Measurements from ENCODE around the gene PDIA4.
A peak's percentile ranks its signal among the peaks of the same experiment; 100 is the strongest.
"Not testable (repeated sequence)": the region's sequence is repeated elsewhere in the genome, so short reads cannot be mapped to it uniquely, and the experiment has no call there.

The PDIA4 gene

GRCh38 chr7:149003560-149004305, 24.6 kb downstream of the PDIA4 start:
- no peak for DNase-seq (ENCODE audit: low read depth)

DNA sequence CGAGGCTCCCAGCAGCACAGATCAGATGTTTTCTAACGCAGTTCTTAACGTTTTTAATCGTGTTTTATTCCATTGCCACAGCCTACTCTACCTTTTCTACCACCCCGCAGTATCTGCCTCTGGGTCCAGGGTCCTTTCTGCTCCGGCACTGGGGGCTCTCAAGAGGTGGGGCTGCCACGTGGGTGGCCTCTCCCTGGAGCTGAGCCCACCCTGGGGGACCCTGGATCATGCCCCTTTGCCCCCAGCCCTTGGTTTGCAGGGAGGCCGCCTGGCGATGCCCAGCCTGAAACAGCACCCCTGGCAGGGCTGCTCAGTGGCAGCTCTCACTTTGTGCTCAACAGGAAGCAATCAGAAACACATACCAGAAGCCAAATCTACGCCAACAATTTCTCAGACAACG, 25.3 kb downstream of the PDIA4 start:
- no peak for DNase-seq (ENCODE audit: low read depth)

GRCh38 chr7:149002604-149003003, 25.7 kb downstream of the PDIA4 start:
- no peak for DNase-seq (ENCODE audit: low read depth)

DNA sequence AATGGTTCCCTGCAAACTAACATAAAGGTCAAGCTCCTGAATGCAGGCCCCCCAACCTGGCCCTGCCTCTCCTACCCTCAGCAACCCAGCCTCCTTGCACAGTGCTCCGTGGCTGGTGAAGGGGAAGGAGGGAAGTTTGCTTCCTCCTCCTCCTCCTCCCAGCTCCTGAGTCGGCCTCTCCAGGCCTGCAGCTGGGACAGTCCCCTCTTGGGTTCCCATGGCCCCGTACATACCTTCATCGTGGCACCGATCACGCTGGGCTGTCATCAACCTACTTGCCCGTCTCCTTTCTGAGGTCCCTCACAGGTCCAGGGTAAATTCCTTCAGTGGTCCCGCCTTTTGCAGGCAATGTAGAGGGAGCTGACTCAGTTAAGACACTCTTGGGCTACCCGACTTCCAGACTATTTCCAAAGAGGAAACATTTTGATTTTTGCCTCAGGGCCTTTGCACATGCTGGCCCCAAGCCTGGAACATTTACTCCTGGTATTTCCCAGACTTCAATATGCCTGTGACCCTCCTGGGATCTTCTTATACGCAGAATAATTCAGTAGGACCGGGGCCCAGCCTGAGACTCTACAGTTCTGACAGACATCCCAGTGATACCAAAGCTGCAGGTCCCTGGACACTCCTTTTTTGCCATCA, 26.8 kb downstream of the PDIA4 start:
- DNase-seq (ENCODE audit: low read depth), result no peak

DNA sequence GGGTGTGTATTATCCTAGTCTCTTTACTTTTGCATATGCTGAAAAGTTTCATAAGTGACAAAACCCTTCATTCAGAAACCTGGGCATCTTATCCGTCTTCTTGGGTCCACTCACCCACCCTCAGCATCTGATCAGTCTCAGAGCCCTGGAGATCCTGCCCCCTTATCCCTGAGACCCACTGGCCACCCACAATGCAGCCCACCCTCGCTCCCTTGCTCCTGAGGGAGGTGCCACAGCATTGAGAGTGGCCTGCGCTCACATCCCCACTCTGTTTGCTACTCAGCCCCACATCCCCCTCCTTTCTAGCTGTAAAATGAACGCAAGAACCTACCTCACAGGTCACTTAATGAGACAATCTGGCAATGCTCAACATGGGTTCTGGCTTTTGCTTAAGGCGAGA, 27.3 kb downstream of the PDIA4 start:
- DNase-seq (ENCODE audit: low read depth), result no peak

- no peak for DNase-seq (ENCODE audit: low read depth)
Observed at GRCh38 chr7:148999192-148999591, 29.1 kb downstream of the PDIA4 start.

DNA sequence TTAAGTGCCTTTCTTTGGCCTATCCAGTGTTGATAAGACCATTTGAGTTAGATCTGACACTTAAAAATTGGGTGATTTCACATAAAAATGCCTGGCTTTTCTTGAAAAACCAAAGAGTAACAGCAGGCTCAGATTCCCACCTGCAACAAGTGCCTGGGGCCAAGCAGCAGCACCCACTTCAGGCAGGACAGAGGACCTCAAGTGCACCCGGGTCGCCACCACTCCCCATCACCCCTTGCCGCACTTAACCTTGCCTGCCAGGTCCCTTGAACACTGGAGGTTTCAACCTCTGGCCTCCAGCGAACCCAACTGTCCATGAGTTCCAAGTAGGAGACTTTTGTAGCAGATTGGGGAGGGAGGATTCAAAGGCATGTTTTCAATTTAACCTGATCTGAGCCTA, 30.8 kb downstream of the PDIA4 start:
- DNase-seq (ENCODE audit: low read depth), result no peak

- DNase-seq (ENCODE audit: low read depth), result no peak
Observed at GRCh38 chr7:148994576-148994975, 33.7 kb downstream of the PDIA4 start.

GRCh38 chr7:148993193-148993592, 35.1 kb downstream of the PDIA4 start:
- DNase-seq (ENCODE audit: low read depth), result no peak

DNA sequence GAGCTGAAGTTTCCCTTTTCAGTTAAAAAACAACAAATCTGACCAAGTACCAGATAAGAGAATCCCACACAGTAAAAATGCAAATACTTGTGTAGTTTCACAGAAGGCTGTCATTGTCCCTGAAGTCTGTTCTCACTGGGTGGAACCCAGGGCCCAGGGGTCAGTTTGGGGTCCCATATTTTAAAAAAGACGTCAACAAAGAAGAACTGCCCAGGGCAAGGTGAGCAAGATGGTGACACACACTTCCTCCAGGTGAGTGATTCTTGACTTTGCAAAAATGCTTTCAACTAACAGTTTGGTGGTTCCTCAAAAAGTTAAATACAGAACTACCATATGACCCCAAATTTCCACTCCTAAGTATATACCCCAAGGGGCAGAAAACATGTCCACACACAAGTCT, 36.8 kb downstream of the PDIA4 start:
- no peak for DNase-seq (ENCODE audit: low read depth)

- DNase-seq (ENCODE audit: low read depth), result no peak
Observed at GRCh38 chr7:148987751-148988512, 40.4 kb downstream of the PDIA4 start.

DNA sequence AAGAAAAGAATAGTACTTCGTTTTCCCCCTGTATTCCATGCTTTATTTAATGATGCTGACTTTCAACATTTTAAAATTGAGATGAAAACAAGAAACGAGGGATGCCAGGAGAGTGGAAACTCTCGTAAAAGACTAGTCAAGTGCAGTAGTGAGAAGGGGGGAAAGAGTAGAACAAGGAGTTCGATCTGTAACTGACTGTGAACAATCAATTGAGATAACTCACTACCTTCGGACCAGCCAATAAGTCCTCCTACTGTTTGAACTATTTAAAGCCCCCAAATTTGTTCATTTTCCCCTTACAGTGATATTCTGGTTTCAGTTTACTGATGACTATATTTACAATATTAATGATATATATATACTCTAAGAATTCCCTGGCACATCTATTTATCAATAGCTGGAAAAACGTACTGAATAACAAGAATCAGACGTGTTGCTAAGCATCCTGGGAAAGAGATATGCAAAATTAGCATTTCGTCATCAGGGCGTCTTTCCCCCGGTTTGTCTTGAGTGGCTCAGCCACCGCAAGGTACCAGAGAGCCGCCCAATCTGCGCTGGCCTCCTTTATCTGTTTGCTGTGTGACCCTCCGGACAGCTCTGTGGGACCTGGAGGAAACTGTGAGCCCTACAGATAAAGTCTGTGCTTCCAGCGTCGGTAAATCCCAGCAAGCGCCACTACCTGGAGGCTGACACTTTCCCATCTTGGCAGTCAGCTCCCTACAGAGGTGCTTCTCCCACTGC, 41.1 kb downstream of the PDIA4 start:
- peak; percentile 72 for DNase-seq (ENCODE audit: low read depth)

DNA sequence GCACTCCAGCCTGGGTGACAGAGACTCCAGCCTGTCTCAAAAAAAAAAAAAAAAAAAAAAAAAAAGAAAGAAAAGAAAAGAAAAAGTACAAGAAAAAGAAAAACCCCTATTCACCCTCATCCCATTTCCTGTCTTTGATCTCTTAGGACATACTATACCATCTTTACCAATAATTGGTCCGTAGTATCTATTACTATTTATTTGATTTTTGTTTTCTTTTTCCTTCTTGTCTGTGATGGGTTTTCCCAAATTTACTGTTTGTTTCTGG, 41.6 kb downstream of the PDIA4 start:
- no peak for DNase-seq (ENCODE audit: low read depth)

- DNase-seq (ENCODE audit: low read depth), result peak; percentile 79
Observed at GRCh38 chr7:148983200-148984146, 44.8 kb downstream of the PDIA4 start.

DNA sequence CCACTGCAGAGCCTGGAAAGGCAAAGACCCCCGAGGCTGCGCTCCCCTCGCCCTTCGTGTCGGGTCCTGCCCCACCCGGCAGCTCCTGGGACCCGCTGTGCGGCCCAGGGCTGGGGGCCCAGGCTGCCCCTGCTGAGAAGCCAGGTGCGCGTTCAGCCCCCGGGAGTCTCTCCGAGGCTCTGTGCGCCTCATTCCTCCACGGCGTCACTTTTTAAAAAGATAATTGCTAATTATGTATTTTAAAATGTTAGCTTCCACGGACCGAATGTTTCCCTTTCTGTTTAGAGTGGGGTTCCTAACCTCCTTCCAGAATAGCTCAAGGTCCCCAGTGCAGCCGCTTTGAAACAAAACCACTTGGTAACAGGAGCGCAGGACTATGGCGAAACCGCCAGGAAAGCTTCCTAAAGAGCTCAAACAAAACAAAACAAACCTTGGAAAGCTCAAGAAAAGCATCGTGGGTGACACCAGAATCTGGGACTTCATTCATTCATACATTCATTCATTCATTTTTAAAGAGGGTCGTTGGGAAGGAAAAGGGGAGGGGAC, 45.6 kb downstream of the PDIA4 start:
- DNase-seq (ENCODE audit: low read depth), result no peak

- no peak for DNase-seq (ENCODE audit: low read depth)
Observed at GRCh38 chr7:148979827-148980226, 48.5 kb downstream of the PDIA4 start.

DNA sequence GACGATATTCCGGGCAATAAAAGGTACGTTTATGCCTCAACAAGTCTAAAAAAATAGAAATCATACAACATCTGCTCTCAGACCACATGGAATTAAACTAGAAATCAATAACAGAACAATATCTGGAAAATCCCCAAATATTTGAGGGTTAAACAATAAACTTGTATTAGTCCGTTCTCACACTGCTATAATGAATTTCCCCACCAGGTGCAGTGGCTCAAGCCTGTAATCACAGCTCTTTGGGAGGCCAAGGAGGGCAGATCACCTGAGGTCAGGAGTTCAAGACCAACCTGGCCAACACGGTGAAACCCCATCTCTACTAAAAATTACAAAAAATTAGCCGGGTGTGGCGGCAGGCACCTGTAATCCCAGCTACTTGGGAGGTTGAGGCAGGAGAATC, 49.2 kb downstream of the PDIA4 start:
- not testable (repeated sequence) for DNase-seq (ENCODE audit: low read depth)

- DNase-seq (ENCODE audit: low read depth), result no peak
Observed at GRCh38 chr7:148978091-148978490, 50.2 kb downstream of the PDIA4 start.

DNA sequence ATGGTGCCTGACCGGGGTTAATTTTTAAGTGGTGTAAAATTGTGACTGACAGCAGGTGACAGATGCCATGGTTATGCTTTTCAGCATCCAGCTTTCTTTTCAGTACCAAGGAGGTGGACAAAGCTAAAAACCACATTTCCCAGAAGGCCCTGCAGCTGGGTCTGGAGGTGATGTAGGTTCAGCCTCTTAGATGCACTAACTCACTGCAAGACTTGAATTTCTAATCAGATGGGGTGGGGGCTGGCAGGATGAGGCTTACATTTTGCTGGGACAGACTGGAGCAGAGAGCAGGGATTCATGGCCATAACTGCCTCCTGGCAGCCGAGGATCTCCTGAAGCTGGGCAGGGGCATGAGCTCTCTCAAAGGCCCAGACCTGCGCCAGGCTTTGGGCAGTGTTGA, 52.4 kb downstream of the PDIA4 start:
- DNase-seq (ENCODE audit: low read depth), result no peak

GRCh38 chr7:148973256-148973655, 55.0 kb downstream of the PDIA4 start:
- DNase-seq (ENCODE audit: low read depth), result no peak

DNA sequence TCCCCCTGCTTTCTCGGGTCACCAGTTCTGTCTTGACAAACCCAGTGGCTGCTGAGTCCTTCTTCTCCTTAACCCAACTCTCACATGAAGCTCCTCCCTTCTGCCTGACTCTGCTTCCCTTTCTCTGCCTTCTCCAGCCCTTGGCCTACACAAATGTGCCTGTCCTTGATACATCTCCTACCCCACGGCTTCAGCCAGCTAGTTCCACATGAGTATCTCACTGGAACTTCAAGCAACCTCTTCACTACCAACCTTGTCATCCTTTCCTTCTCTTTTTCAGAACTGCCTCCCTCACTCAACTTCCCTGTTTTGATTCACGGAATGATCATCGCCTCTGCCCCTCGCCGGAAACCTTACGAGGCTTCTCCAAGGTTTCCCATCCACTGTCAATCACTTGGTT, 55.9 kb downstream of the PDIA4 start:
- no peak for DNase-seq (ENCODE audit: low read depth)

Measured in T follicular helper cell (primary cell).